Skeletal muscle tissue (tissue), 4 donors: Measurements from ENCODE around the gene TMEM270. TPM values are rescaled to one million over a fixed set of nuclear protein-coding genes. Genes with fewer than 3 reads are reported as not detected.
A peak's percentile ranks its signal among the peaks of the same experiment; 100 is the strongest.

ENCODE experiments used
- H3K27ac ChIP-seq: one replicate; pipeline ENCODE4 v1.7.0; 2013; ENCODE audit warnings: mild to moderate bottlenecking, low read depth, low read length, inconsistent platforms
- H3K27me3 ChIP-seq, 3 donors: one replicate each; pipeline ENCODE4 v1.7.0; 2013; ENCODE audit warnings: low read length in 3 of 3; ENCODE audit not compliant: control insufficient read depth in 3 of 3, insufficient read depth in 3 of 3
- H3K36me3 ChIP-seq, 3 donors: one replicate each; pipeline ENCODE4 v1.7.0; 2013; ENCODE audit warnings: low read length in 3 of 3; ENCODE audit not compliant: control insufficient read depth in 3 of 3, insufficient read depth in 3 of 3
- H3K4me1 ChIP-seq, 3 donors: one replicate each; pipeline ENCODE4 v1.7.0; 2013; ENCODE audit warnings: low read length in 3 of 3, mild to moderate bottlenecking in 3 of 3; ENCODE audit not compliant: control insufficient read depth in 3 of 3, insufficient read depth in 3 of 3
- H3K4me3 ChIP-seq, 3 donors: one replicate each; pipeline ENCODE4 v1.7.0; 2013; ENCODE audit warnings: low read length in 3 of 3
- H3K9ac ChIP-seq, 3 donors: one replicate each; pipeline ENCODE4 v1.7.0; 2013; ENCODE audit warnings: low read length in 3 of 3, mild to moderate bottlenecking in 3 of 3, moderate library complexity in 2 of 3, low read depth in 1 of 3
- H3K9me3 ChIP-seq, 3 donors: one replicate each; pipeline ENCODE4 v1.7.0; 2013; ENCODE audit warnings: low read length in 3 of 3; ENCODE audit not compliant: control insufficient read depth in 3 of 3
- total RNA-seq: library from RNA; depleted of rRNA; stranded (reverse); fragments of >200 nt; gene quantifications from one replicate; pipeline ENCODE4 v1.2.3, GENCODE V29; 2014
- donor health status: Osteomylitis.

The TMEM270 gene
- total RNA-seq, 1 donor from 2014 or later: not detected

DNA sequence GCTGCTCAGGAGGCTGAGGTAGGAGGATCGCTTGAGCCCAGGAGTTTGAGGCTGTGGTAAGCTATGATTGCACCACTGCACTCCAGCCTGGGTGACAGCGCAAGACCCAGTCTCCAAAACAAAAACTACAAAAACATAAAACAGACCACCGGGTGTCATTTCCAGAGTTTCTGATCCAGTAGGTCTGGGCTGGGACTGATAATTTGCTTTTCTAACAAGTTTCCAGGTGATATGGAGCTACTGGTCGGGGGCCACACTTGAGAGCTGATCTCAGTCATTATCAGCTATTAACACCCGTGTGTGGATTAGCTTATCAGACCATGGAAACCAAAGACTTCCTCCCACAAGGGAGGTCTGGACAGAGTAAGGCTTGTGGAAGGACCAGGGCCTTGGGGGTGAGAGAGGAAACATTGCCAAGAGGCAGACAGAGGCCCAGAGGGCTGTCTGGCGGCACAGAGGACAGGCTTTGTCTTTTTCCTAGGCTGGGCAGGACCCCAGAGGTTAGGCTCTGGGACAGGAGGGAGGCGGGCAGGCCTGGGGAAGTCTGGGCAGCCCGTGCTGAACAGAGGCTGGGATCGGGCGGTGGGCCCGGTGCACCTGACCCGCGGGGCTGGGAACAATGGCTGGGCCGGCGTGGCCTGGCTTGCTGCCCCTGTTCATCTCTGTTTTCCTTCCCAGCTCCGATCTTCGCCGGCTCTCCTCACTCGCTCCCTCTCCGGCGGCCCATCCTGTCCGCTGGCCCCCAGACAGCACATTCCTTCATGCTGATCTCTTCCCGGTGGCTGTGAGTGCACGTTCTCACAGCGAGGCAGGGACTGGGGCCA, 25.2 kb downstream of the TMEM270 start:
- Histone ChIP-seq H3K36me3 (no peaks in the 10 kb centered on the region), H3K9ac (peak overlapping the region in 1 of 3 donors; percentile 57), H3K27me3 (peaks cover 8 to 15% (median 14%) of the 10 kb centered on the region in 3 donors), H3K9me3 (no peaks in the 10 kb centered on the region), H3K4me1 (peaks cover 27 to 30% (median 28%) of the 10 kb centered on the region in 3 donors), H3K4me3 (no peak overlapping the region), H3K27ac (peak overlapping the region; percentile 69)

DNA sequence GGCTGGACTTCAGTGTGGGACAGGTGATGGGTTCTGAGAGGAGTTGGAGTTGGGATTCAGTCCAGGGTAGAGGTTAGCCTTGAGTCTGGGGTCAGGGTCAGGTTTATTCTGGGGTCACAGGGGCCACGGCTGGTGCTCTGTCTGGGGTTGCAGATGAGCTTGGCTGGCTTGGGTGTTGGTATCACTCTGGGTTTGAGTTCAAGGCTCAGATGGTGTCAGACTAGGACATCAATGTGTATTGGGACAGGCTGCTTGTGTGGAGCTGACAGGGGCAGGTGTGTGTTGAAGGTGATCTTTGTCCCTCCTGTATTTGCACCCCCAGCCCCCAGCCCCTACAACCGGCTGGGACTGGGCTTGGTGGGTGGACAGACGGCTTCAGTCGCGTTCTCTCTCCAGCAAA, 26.8 kb downstream of the TMEM270 start:
- Histone ChIP-seq H3K27me3 (peaks cover 3 to 9% (median 7%) of the 10 kb centered on the region in 3 donors), H3K9ac (no peak overlapping the region), H3K36me3 (no peaks in the 10 kb centered on the region), H3K4me3 (no peak overlapping the region), H3K4me1 (peaks cover 23 to 31% (median 30%) of the 10 kb centered on the region in 3 donors), H3K27ac (no peak overlapping the region), H3K9me3 (no peaks in the 10 kb centered on the region)

DNA sequence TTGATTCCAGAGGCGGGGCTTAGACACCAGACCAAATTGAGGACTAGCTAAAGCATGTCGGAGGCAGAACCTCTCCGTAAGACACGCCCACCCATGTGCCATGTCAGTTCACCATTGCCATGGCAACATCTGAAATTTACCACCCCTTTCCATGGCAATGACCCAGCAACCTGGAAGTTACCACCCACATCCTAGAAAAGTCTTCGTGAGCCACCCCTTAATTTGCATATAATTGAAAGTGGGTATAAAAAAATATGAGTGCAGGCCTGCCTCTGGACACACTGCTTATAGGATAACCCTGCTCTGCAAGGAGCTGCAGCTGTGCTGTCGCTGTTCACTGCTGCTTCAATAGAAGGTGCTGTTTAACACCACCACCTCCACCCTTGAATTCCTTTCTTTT, 28.0 kb downstream of the TMEM270 start:
- H3K4me1 ChIP-seq: peaks cover 35 to 43% (median 42%) of the 10 kb centered on the region in 3 donors
- H3K27ac ChIP-seq: no peak overlapping the region
- H3K9me3 ChIP-seq: no peaks in the 10 kb centered on the region
- no peak overlapping the region for H3K4me3 ChIP-seq
- peaks cover 3 to 9% (median 7%) of the 10 kb centered on the region in 3 donors for H3K27me3 ChIP-seq
- H3K9ac ChIP-seq: no peak overlapping the region
- no peaks in the 10 kb centered on the region for H3K36me3 ChIP-seq

DNA sequence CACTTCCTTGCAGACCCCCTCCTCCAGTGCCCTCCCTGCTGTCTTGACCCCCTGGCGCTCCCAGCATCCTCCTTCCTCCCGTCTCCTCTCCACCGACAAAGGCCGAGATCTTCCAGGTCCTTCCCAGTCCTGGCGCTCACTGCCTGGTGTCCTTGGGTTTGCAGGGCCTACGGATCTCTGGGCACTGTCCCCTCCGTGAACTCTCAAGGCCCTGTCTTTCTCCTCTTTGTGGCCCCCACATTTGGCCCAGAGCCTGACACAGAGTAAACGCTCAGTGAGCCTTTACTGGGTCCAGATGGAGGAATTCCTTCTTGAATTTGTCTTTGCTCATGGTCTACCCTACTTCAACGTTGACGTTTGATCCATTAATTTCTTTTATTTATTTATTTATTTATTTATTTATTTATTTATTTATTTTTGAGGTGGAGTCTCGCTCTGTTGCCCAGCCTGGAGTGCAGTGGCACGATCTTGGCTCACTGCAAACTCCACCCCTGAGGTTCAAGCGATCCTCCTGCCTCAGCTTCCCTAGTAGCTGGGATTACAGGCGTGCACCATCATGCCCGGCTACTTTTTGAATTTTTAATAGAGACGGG, 29.7 kb downstream of the TMEM270 start:
- no peak overlapping the region for H3K4me3 ChIP-seq
- H3K27ac ChIP-seq: peak overlapping the region; percentile 36
- H3K4me1 ChIP-seq: peaks cover 42 to 52% (median 50%) of the 10 kb centered on the region in 3 donors
- H3K36me3 ChIP-seq: no peaks in the 10 kb centered on the region
- no peak overlapping the region for H3K9ac ChIP-seq
- no peaks in the 10 kb centered on the region for H3K9me3 ChIP-seq
- H3K27me3 ChIP-seq: peaks cover 3 to 9% (median 7%) of the 10 kb centered on the region in 3 donors

GRCh38 chr7:73891178-73891885, 30.4 kb downstream of the TMEM270 start:
- H3K9ac ChIP-seq: no peak overlapping the region
- peak overlapping the region; percentile 36 for H3K27ac ChIP-seq
- peaks cover 40 to 48% (median 47%) of the 10 kb centered on the region in 3 donors for H3K4me1 ChIP-seq

DNA sequence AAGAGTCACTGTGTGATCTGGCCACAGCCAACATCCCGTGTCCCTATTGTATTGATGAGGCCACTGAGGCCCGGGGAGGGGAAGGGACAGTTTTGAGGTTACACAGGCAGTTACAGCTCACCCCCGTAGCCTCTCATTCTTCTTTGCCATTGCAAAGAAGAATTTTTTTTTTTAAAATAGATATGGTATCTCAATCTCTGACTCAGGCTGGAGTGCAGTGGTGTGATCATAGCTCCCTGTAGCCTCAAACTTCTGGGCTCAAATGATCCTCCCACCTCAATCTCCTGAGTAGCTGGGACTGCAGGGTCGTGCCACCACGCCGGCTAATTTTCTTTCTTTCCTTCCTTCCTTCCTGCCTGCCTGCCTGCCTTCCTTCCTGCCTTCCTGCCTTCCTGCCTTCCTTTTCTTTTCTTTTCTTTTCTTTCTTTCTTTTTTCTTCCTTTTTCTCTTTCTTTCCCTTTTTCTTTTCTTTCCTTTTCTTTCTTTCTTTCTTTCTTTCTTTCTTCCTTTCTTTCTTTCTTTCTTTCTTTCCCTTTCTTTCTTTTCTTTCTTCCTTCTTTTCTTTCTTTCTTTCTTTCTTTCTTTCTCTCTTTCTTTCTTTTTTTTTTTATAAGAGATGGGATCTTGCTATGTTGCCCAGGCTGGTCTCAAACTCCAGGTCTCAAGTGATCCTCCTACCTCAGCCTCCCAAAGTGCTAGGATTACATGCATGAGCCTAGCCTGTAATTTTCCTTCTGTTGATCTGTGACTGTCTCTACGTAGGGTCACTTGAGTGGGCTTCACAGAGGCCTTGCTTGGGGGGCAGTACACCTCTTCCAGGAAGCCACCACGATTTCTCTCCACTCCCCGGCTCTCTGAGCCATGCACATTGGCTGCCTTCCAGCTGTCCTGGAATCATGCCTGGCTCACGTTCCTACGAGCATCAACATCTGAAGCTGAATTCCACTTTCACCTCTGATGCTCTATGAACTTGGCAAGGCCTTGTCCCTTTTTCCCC, 31.3 kb downstream of the TMEM270 start:
- peaks cover 31 to 41% (median 40%) of the 10 kb centered on the region in 3 donors for H3K4me1 ChIP-seq
- no peak overlapping the region for H3K27ac ChIP-seq

More at GRCh38 chr7:73891178-73891885, 30.4 kb downstream of the TMEM270 start:
- H3K27me3 ChIP-seq: peaks cover 3 to 9% (median 5%) of the 10 kb centered on the region in 3 donors
- H3K9me3 ChIP-seq: peaks cover 0 to 4% (median 0%) of the 10 kb centered on the region in 3 donors
- H3K4me3 ChIP-seq: no peak overlapping the region
- H3K36me3 ChIP-seq: no peaks in the 10 kb centered on the region

GRCh38 chr7:73893342-73894101, 32.6 kb downstream of the TMEM270 start:
- peak overlapping the region; percentile 65 for H3K27ac ChIP-seq
- peaks cover 30 to 39% (median 37%) of the 10 kb centered on the region in 3 donors for H3K4me1 ChIP-seq
- H3K9ac ChIP-seq: peak overlapping the region; percentile 3 to 45 (median 32)
- peaks cover 3 to 9% (median 3%) of the 10 kb centered on the region in 3 donors for H3K9me3 ChIP-seq
- H3K4me3 ChIP-seq: peak overlapping the region in 1 of 3 donors; percentile 45
- no peaks in the 10 kb centered on the region for H3K36me3 ChIP-seq
- no peaks in the 10 kb centered on the region for H3K27me3 ChIP-seq

More for the DNA sequence above, 31.3 kb downstream of the TMEM270 start:
- H3K4me3 ChIP-seq: no peak overlapping the region
- no peak overlapping the region for H3K9ac ChIP-seq
- peaks cover 0 to 9% (median 3%) of the 10 kb centered on the region in 3 donors for H3K9me3 ChIP-seq
- H3K36me3 ChIP-seq: no peaks in the 10 kb centered on the region
- peaks cover 0 to 6% (median 0%) of the 10 kb centered on the region in 3 donors for H3K27me3 ChIP-seq

DNA sequence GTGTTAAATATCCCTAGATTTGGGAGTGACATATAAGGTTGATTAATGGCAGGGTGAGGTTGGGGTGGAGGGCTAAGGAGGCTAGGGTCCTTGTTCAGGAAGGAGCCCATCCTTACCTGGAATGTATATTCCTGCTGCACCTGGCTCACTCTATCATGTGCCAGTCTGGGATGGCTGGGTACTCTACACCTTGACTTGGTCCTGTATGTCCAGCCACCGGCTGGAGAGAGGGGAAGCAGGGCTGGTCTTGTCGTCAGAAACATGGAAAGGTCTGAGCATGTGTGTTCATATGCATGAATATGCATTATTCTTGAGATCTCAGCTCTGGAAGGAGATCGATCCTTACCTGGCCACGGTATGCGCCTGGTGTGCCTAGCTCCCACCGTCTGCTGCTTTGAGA, 33.2 kb downstream of the TMEM270 start:
- peak overlapping the region in 1 of 3 donors; percentile 38 for H3K4me3 ChIP-seq
- H3K4me1 ChIP-seq: peaks cover 30 to 39% (median 37%) of the 10 kb centered on the region in 3 donors
- H3K9me3 ChIP-seq: peaks cover 3 to 9% (median 3%) of the 10 kb centered on the region in 3 donors
- peak overlapping the region in 2 of 3 donors; percentile 3 to 23 for H3K9ac ChIP-seq
- H3K27me3 ChIP-seq: no peaks in the 10 kb centered on the region
- peak overlapping the region; percentile 65 for H3K27ac ChIP-seq
- H3K36me3 ChIP-seq: no peaks in the 10 kb centered on the region
